ENCODE results near the gene SEC31A.
"Not testable (repeated sequence)": the region's sequence is repeated elsewhere in the genome, so short reads cannot be mapped to it uniquely, and the experiment has no call there.

SEC31A gene

GRCh38 chr4:82890901-82891706 lies at the start of gene SEC31A:
Gene SEC31A, minus strand, starts transcription at chr4:82891153. Its CDS starts 9,217 bp downstream, at chr4:82881936.
- no peak; the same call in 1 of the 2 replicates for TF ChIP-seq CTCF (conservative IDR thresholded peaks at IDR 0.05)
- peak within 1 kb of the TSS; percentile 98 for H3K27ac ChIP-seq

- no peak for TF ChIP-seq CTCF (conservative IDR thresholded peaks at IDR 0.05)
Measured at GRCh38 chr4:82939414-82939813, 48.5 kb upstream of the SEC31A start.

GRCh38 chr4:82934441-82934840 lies 43.5 kb upstream of the SEC31A start:
- no peak overlapping the region for H3K27ac ChIP-seq
- no peak for TF ChIP-seq CTCF (conservative IDR thresholded peaks at IDR 0.05)

More at GRCh38 chr4:82939414-82939813, 48.5 kb upstream of the SEC31A start:
- H3K27ac ChIP-seq, result no peak overlapping the region

GRCh38 chr4:82930848-82931755 lies 40.1 kb upstream of the SEC31A start:
- no peak for TF ChIP-seq CTCF (conservative IDR thresholded peaks at IDR 0.05)
- H3K27ac ChIP-seq, result no peak overlapping the region

- H3K27ac ChIP-seq, result no peak overlapping the region
- no peak for TF ChIP-seq CTCF (conservative IDR thresholded peaks at IDR 0.05)
Measured at GRCh38 chr4:82921795-82922194, 30.8 kb upstream of the SEC31A start.

- TF ChIP-seq CTCF (conservative IDR thresholded peaks at IDR 0.05), result no peak
- no peak overlapping the region for H3K27ac ChIP-seq
Measured at GRCh38 chr4:82919386-82919785, 28.4 kb upstream of the SEC31A start.

GRCh38 chr4:82918091-82918490 lies 27.1 kb upstream of the SEC31A start:
- H3K27ac ChIP-seq, result no peak overlapping the region
- TF ChIP-seq CTCF (conservative IDR thresholded peaks at IDR 0.05), result no peak

- H3K27ac ChIP-seq, result not testable (repeated sequence)
Measured at GRCh38 chr4:82913968-82914367, 23.0 kb upstream of the SEC31A start.
